IPS DF 6.9 (cell line): Measurements from ENCODE around the gene DRC7.

Source experiments
- DNase-seq: peaks from one replicate; pipeline ENCODE4 v3.0.0-alpha.2; 2013; ENCODE audit warnings: low read depth, low spot score
- H3K27ac ChIP-seq: one replicate; pipeline ENCODE4 v1.5.1; 2013; ENCODE audit warnings: low read length, control low read depth
- H3K27me3 ChIP-seq: 2 replicates; pipeline ENCODE4 v1.6.1; 2013; ENCODE audit warnings: mild to moderate bottlenecking, low read length; ENCODE audit not compliant: control insufficient read depth, insufficient read depth
- H3K36me3 ChIP-seq: 2 replicates; pipeline ENCODE4 v1.6.1; 2013; ENCODE audit warnings: low read length; ENCODE audit not compliant: control insufficient read depth, insufficient read depth
- H3K4me1 ChIP-seq: 2 replicates; pipeline ENCODE4 v1.6.1; 2013; ENCODE audit warnings: low read length; ENCODE audit not compliant: control insufficient read depth, insufficient read depth
- H3K4me3 ChIP-seq: 2 replicates; pipeline ENCODE4 v1.5.1; 2013; ENCODE audit warnings: mild to moderate bottlenecking, low read length
- H3K9me3 ChIP-seq: 2 replicates; pipeline ENCODE4 v1.6.1; 2013; ENCODE audit warnings: low read length, inconsistent platforms; ENCODE audit not compliant: control insufficient read depth, insufficient read depth
- WGBS: extraction: QIAGEN DNeasy Blood & Tissue Kit; methylation state at CpG from one replicate; pipeline ENCODE4 v1.1.7; 2013; ENCODE audit warnings: mixed read lengths, missing lambda C conversion rate; ENCODE audit not compliant: insufficient read length, insufficient coverage; 5-methylcytosine and 5-hydroxymethylcytosine counted together

The DRC7 gene

DNA sequence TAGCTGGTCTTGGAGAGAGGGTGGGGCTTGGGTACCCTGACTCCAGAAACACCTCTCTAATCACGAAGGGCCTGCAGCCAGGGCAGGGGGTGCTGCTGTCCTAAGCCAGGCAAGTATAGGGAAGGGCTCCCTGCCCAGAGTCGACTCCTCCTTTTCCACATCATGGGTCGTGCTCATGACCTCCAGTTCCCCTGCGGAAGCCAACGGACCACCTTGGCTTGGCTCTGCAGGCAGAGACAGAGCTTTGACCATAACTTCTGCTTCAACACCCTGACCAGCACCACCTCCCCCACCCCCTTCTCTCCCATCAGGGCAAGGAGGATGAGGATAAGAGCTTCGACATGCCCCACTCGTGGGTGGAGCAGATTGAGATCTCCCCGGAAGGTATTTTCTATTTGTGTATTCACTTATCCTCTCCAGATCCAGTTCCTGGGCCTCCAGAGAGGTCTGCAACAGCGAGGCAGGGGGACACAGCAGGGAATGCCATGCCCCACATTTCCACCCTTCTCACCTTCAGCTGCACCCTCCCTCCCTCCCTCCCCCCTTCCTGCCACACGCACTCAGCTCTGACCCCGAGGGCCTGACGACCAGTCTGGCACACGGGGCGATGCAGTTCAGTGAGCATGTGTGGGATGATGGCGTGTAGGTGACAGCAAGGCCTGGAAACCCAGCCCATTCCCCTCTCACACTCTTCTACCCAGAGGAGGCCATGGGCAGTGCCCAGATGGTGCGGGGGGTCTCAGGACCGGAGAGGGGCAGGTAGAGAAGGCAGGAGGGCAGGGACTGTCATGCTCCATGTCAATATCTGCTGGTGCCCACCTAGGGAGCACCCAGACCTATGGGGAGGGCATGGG is 27.0 kb downstream of the DRC7 start:
- WGBS: no CpG with 5 or more reads among the region's 17 CpGs
- Histone ChIP-seq H3K9me3 (no peaks in the 10 kb centered on the region), H3K27ac (no peak overlapping the region), H3K4me1 (no peaks in the 10 kb centered on the region), H3K27me3 (no peaks in the 10 kb centered on the region), H3K36me3 (no peaks in the 10 kb centered on the region), H3K4me3 (no peak overlapping the region)
- no peak for DNase-seq

DNA sequence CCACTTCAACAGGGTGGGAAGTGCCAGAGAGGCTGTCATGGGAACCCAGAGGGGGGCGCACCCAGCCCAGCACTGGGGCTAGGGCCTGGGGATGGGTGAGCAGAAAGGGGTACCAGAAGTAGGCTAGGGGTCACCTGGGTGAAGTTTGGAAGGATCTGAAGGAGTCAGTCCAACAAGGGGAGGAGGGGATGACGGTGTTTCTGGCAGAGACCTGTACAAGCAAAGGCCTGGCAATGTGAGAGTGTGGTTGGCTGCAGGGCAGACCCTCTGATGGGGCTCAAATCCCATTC is 27.5 kb downstream of the DRC7 start:
- no peak for DNase-seq
- Histone ChIP-seq H3K4me3 (no peak overlapping the region), H3K27me3 (no peaks in the 10 kb centered on the region), H3K36me3 (no peaks in the 10 kb centered on the region), H3K27ac (no peak overlapping the region), H3K4me1 (no peaks in the 10 kb centered on the region), H3K9me3 (no peaks in the 10 kb centered on the region)
- WGBS: no CpG with 5 or more reads among the region's 2 CpGs

DNA sequence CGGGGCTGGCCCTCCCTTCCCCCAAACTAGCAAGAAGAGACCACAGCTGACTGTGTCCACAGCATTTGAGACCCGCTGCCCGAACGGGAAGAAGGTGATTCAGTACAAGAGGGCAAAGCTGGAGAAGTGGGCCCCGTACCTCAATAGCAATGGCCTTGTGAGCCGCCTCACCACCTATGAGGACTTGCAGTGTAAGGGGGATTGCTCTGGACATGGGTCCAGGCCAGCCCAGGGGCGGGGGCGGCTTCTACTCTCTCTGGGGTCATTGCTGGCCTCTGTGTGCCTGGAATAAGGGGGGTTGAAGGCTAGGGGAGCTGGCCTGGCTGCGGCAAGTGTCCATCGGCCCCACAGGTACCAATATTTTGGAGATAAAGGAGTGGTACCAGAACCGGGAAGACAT is 28.0 kb downstream of the DRC7 start:
- DNase-seq: no peak
- H3K4me3 ChIP-seq: no peak overlapping the region
- H3K27ac ChIP-seq: no peak overlapping the region
- H3K4me1 ChIP-seq: no peaks in the 10 kb centered on the region
- H3K9me3 ChIP-seq: no peaks in the 10 kb centered on the region
- H3K36me3 ChIP-seq: no peaks in the 10 kb centered on the region
- no peaks in the 10 kb centered on the region for H3K27me3 ChIP-seq
- WGBS: no CpG with 5 or more reads among the region's 11 CpGs

DNA sequence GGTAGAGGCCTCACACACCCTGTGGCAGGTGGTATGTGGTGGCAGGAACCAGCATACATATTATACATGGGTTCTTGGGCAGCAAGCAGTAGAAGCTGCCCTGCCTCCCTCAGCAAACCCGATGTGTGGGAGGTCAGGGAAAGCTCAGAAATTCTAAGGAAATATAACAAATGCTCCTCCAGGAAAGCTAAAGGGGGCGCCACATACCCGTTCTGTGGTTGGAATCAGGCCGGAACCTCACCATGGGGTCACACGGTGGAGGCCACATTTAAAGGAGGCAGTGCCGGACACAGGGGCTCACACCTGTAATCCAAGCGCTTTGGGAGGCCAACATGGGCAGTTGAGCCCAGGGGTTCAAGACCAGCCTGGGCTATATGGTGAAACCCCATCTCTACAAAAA is 28.6 kb downstream of the DRC7 start:
- Histone ChIP-seq H3K27ac (no peak overlapping the region), H3K27me3 (no peaks in the 10 kb centered on the region), H3K9me3 (no peaks in the 10 kb centered on the region), H3K36me3 (no peaks in the 10 kb centered on the region), H3K4me1 (no peaks in the 10 kb centered on the region), H3K4me3 (no peak overlapping the region)
- WGBS: no CpG with 5 or more reads among the region's 7 CpGs
- no peak for DNase-seq

DNA sequence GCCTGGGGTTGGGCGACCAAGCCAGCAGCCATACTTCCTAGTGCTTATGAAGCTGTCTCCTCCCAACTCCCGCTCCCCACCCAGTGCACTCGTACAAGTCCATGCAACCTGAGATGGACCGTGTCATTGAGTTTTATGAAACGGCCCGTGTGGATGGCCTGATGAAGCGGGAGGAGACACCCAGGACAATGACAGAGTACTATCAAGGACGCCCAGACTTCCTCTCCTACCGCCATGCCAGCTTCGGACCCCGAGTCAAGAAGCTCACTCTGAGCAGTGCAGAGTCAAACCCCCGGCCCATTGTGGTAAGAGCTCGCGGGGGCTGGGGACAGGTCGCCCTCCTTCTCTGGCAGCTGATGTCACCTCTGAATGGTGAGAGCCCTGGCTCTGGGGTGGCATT is 29.9 kb downstream of the DRC7 start:
- no peak for DNase-seq
- H3K27me3 ChIP-seq: no peaks in the 10 kb centered on the region
- H3K9me3 ChIP-seq: no peaks in the 10 kb centered on the region
- no CpG with 5 or more reads among the region's 15 CpGs for WGBS
- no peak overlapping the region for H3K4me3 ChIP-seq
- no peaks in the 10 kb centered on the region for H3K4me1 ChIP-seq
- H3K27ac ChIP-seq: no peak overlapping the region
- H3K36me3 ChIP-seq: no peaks in the 10 kb centered on the region

DNA sequence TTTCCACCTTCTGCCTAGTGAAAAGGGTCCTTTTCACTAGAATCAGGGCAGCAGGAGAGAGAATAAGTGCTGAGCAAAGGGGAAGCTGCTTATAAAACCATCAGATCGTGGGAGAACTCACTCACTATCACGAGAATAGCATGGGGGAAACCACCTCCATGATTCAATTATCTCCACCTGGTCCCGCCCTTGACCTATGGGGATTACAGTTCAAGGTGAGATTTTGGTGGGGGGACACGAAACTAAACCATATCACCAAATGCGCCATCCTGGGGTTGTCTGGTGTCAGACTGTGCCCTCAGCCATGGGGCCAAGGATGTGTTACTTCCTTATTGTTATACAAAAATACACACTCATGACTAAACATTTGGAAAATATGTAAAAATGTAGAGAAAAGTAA is 30.5 kb downstream of the DRC7 start:
- WGBS: no CpG with 5 or more reads among the region's 5 CpGs
- Histone ChIP-seq H3K4me3 (no peak overlapping the region), H3K27ac (no peak overlapping the region), H3K27me3 (no peaks in the 10 kb centered on the region), H3K4me1 (no peaks in the 10 kb centered on the region), H3K9me3 (no peaks in the 10 kb centered on the region), H3K36me3 (no peaks in the 10 kb centered on the region)
- no peak for DNase-seq

DNA sequence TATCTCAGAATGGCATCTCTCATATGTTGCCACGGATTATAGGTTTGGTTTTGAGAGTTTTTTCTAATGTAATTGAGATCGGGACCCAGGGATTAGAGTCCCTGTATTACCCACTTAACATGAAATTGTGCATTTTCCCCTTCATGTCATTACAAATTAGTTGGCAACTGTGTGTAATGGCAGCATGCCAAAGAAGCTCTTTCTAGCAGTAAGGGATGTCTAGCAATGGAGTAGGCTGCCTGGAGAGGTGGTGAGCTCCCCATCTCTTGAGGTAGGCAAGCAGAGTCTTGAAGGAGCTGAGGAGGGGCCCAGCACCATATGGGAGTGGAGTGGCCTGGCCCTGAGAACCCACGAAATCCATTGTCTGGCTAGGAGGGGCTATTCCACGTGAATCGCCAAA is 30.9 kb downstream of the DRC7 start:
- H3K27me3 ChIP-seq: no peaks in the 10 kb centered on the region
- H3K9me3 ChIP-seq: no peaks in the 10 kb centered on the region
- no peak overlapping the region for H3K27ac ChIP-seq
- no peaks in the 10 kb centered on the region for H3K36me3 ChIP-seq
- no peak overlapping the region for H3K4me3 ChIP-seq
- DNase-seq: no peak
- no CpG with 5 or more reads among the region's 5 CpGs for WGBS
- H3K4me1 ChIP-seq: no peaks in the 10 kb centered on the region

DNA sequence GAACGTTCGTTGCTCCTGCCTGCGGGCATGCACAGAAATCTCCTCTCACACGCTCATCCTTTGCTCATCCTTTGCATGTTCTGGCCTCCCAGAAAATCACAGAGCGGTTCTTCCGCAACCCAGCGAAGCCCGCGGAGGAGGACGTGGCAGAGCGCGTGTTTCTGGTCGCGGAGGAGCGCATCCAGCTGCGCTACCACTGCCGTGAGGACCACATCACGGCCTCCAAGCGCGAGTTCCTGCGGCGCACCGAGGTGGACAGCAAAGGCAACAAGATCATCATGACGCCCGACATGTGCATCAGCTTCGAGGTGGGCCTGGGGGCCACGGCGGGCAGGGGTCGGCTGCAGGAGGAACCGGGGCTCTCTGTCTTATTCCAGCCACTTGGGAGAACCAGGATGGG is 31.4 kb downstream of the DRC7 start:
- Histone ChIP-seq H3K27me3 (no peaks in the 10 kb centered on the region), H3K4me1 (no peaks in the 10 kb centered on the region), H3K9me3 (no peaks in the 10 kb centered on the region), H3K36me3 (no peaks in the 10 kb centered on the region), H3K4me3 (no peak overlapping the region), H3K27ac (no peak overlapping the region)
- no CpG with 5 or more reads among the region's 30 CpGs for whole genome bisulfite sequencing
- no peak for DNase-seq

DNA sequence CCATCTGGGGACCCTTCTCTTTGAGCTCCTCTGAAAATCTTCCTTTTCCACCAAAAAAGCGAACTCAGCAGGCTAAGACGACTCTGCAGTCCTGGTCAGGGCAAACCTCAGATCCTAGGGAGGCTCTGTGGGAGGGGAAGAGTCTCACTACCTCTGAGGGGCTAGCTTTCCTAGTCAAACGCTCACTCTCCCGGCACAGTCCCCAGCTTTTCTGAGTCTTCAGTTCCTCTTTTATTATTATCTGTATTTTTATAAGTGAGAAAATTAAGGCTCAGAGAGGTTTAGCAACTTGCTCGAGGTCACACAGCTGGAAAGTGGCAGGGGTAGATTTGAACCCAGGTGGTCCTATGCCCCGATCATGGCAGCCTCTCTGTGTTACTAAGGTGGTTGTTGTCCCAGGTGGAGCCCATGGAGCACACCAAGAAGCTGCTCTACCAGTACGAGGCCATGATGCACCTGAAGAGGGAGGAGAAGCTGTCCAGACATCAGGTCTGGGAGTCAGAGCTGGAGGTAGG is 31.9 kb downstream of the DRC7 start:
- H3K4me1 ChIP-seq: no peaks in the 10 kb centered on the region
- no peak overlapping the region for H3K4me3 ChIP-seq
- H3K27ac ChIP-seq: no peak overlapping the region
- no peaks in the 10 kb centered on the region for H3K27me3 ChIP-seq
- no peaks in the 10 kb centered on the region for H3K36me3 ChIP-seq
- H3K9me3 ChIP-seq: no peaks in the 10 kb centered on the region
- no peak for DNase-seq
- WGBS: no CpG with 5 or more reads among the region's 7 CpGs

DNA sequence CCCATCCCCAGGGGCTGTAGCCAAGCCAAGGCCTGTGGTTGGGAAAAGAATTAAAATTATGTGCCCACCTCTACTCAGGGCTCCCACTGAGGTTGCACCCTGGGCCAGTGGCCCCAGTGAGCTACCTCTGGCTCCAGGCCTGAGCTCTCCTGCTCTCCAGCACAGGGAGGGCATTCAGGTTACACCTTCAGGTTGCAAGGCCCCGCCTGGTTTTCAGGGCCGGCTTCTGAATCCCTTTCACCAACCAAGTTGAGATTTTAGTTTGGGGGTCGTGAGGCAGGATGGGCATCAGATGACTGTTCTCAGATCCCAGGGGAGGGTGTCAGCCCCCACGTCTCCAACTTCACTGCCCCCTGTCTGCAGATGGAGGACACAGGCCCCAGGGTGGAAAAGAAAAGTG is 33.0 kb downstream of the DRC7 start:
- Histone ChIP-seq H3K4me1 (no peaks in the 10 kb centered on the region), H3K27me3 (no peaks in the 10 kb centered on the region), H3K27ac (no peak overlapping the region), H3K4me3 (no peak overlapping the region), H3K36me3 (no peaks in the 10 kb centered on the region), H3K9me3 (no peaks in the 10 kb centered on the region)
- no CpG with 5 or more reads among the region's 4 CpGs for WGBS
- no peak for DNase-seq
